A549 (cell line): Measurements from ENCODE around the gene LIN7B.

ENCODE experiments used
- CTCF ChIP-seq: fragments of >200 bp; sonication (Bioruptor Twin); formaldehyde crosslinking; IDR thresholded peaks from 3 replicates; pipeline ENCODE4 v1.5.1; 2016
- HDAC2 ChIP-seq: fragments of 200-600 bp; sonication (generic); IDR thresholded peaks from 2 replicates; pipeline ENCODE4 v1.6.1; 2016
- HMGXB4 ChIP-seq: fragments of 250-450 bp; sonication (Bioruptor Pico); IDR thresholded peaks from 2 replicates; pipeline ENCODE4 v1.5.0; 2021; ENCODE audit warnings: mild to moderate bottlenecking, moderate library complexity, borderline replicate concordance
- MAX ChIP-seq: IDR thresholded peaks from 2 replicates; pipeline ENCODE4 v1.6.1; 2012
- MYC ChIP-seq: IDR thresholded peaks from 2 replicates; pipeline ENCODE4 v1.6.1; 2012; ENCODE audit warnings: mild to moderate bottlenecking, inconsistent platforms, low read length, improper control_type of control experiment, borderline replicate concordance
- POLR2A ChIP-seq: IDR thresholded peaks from 2 replicates; pipeline ENCODE4 v1.6.1; 2012; ENCODE audit warnings: mild to moderate bottlenecking, low read length
- RAD21 ChIP-seq, 2 experiments: fragments of >200 bp in 1 of 2; sonication (Bioruptor Twin) in 1 of 2; formaldehyde crosslinking in 1 of 2; IDR thresholded peaks in 1 of 2; conservative IDR thresholded peaks in 1 of 2; 2 replicates in 1 of 2; 3 replicates in 1 of 2; pipeline ENCODE4 v1.6.1; 2012 to 2018; ENCODE audit warnings: inconsistent platforms in 1 of 2
- SMC3 ChIP-seq: fragments of >200 bp; sonication (Bioruptor Twin); formaldehyde crosslinking; IDR thresholded peaks from 3 replicates; pipeline ENCODE4 v1.6.1; 2018; ENCODE audit warnings: inconsistent platforms

GRCh38 chr19:49132974-49133609 is 18.9 kb downstream of the LIN7B start:
- TF ChIP-seq MYC: no peak
- TF ChIP-seq POLR2A: no peak
- TF ChIP-seq CTCF: no peak
- TF ChIP-seq MAX: no peak
- TF ChIP-seq HMGXB4 (CRISPR knock-in tag): no peak
- TF ChIP-seq SMC3: no peak
- TF ChIP-seq HDAC2: no peak
- TF ChIP-seq RAD21 (conservative IDR thresholded peaks at IDR 0.05 in 1 of 2, IDR thresholded peaks at IDR 0.05 in 1 of 2): no peak
